Brain microvascular endothelial cell (primary cell): ENCODE measurements around the gene RRAS.

Experiments used
- DNase-seq: peaks from one replicate; pipeline ENCODE4 v3.0.0-alpha.2; 2020
- H3K27ac ChIP-seq: fragments of 250-450 bp; sonication (Bioruptor Pico); 2 replicates; pipeline ENCODE4 v1.5.1; 2020; ENCODE audit warnings: mild to moderate bottlenecking, moderate library complexity
- H3K27me3 ChIP-seq: fragments of 250-450 bp; sonication (Bioruptor Pico); replicated peaks from 2 replicates; pipeline ENCODE4 v1.5.1; 2020; ENCODE audit warnings: mild to moderate bottlenecking
- H3K36me3 ChIP-seq: fragments of 250-450 bp; sonication (Bioruptor Pico); replicated peaks from 2 replicates; pipeline ENCODE4 v1.5.1; 2020; ENCODE audit warnings: mild to moderate bottlenecking
- H3K4me3 ChIP-seq: 2 replicates; pipeline ENCODE4 v1.5.1; 2011; ENCODE audit warnings: low read depth, mild to moderate bottlenecking, control low read depth, low read length, moderate library complexity
- in situ Hi-C: cut with HindIII; loops from 2 replicates; pipeline ENCODE4 v1.10.0; 2017; ENCODE audit warnings: low sequenced_read_pairs, low pct_ligation_motif_present
- TF ChIP-seq, protein P1 (sequence below): IDR thresholded peaks from 2 replicates; pipeline ENCODE4 v1.5.1; 2011; ENCODE audit warnings: low read depth, mild to moderate bottlenecking, moderate library complexity, low read length, control low read depth, inconsistent platforms; ENCODE audit errors: missing control alignments

Gene RRAS

DNA sequence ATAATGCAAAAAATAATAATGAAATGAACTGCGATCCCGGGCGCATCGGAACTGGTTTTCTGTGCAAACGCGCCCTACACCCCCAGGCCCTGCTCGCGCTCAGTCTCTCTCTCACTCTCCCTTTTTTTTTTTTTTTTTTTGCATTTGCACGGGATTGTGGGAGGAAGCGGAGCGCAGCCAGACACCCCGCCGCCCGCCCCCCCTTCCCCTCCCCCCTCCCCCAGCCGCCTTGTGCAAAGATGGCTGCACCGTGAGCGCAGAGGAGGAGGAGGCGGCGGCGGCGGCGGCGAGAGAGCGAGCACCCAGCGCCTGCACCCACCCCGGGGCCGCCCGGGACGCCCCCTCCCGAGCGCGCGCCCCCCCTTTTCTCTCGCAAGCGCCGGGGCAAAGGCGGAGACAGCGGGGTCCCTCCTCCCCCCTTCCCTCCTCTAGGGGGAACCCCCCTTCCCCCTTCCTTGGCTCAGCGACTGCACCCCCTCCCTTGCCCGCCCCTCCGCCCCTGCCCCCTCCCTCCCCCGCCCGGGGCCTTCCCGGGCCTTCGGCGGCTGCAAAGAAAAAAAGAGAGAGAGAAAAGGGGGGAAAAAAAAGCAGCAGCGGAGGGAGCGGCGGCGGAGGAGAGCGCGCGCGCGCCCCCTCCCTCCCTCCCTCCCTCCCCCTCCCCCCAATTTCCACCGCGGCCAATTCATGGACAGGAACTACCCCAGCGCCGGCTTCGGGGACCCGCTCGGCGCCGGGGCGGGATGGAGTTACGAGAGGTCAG is 48.8 kb downstream of the RRAS start, which contains the start of gene PRR12:
Gene PRR12, plus strand, starts transcription at position 212 of the 760 bp plus-strand sequence. Its CDS starts 473 bp downstream, at position 685.
- Histone ChIP-seq H3K36me3 (peaks cover 22% of the 10 kb centered on the region), H3K27me3 (no peaks in the 10 kb centered on the region), H3K4me3 (peak within 1 kb of the TSS; percentile 85), H3K27ac (peak within 1 kb of the TSS; percentile 70)
- TF ChIP-seq, protein P1, sequence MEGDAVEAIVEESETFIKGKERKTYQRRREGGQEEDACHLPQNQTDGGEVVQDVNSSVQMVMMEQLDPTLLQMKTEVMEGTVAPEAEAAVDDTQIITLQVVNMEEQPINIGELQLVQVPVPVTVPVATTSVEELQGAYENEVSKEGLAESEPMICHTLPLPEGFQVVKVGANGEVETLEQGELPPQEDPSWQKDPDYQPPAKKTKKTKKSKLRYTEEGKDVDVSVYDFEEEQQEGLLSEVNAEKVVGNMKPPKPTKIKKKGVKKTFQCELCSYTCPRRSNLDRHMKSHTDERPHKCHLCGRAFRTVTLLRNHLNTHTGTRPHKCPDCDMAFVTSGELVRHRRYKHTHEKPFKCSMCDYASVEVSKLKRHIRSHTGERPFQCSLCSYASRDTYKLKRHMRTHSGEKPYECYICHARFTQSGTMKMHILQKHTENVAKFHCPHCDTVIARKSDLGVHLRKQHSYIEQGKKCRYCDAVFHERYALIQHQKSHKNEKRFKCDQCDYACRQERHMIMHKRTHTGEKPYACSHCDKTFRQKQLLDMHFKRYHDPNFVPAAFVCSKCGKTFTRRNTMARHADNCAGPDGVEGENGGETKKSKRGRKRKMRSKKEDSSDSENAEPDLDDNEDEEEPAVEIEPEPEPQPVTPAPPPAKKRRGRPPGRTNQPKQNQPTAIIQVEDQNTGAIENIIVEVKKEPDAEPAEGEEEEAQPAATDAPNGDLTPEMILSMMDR: no peak
- in situ Hi-C loops: no loop called here
- peak; percentile 39 for DNase-seq

DNA sequence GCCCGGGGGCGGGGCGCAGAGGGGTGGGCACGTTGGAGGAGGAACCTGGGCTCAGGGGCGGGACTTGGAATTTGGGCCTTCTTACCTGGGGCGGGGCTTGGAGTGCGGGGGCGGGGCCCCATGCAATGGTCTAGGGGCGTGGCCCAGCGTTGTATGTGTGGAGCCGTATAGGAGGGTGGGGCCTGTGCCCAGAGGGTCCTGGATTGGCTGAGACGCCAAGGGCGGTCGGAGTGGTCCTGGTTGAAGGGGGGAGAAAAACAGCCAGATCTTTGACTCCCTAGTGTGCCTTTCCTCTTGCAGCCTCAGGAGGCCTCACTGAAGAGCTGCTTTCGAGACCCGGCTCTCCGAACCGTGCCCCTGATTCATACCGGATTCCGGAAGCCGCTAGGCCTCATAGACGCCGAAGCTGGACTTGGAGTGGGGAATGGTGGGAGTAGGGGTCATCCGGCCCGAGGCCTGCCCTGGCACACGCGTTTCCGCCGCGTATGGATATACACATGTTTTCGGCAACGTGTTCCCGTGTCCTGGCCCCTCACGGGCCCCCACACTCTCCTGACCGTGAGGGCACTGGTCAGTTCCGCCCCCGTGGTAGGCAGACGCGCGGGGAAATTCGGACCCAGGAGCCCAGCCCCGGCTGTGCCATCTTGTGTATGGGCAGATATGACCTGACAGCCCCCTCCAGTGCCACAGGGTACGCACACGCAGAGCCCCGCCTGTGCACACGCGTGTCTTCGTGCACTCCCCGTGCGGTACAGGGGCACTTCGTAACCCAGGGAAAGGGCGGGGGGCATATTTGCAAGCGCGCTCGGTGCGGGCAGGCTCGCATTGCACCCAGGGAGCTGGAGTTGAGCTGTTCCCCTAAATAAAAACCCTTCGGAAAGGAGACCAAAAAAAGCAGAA is 49.6 kb downstream of the RRAS start:
- peak overlapping the region; percentile 85 for H3K4me3 ChIP-seq
- no peaks in the 10 kb centered on the region for H3K27me3 ChIP-seq
- TF ChIP-seq, protein P1: peak; percentile 29
- DNase-seq: peak; percentile 97
- H3K36me3 ChIP-seq: peaks cover 15% of the 10 kb centered on the region
- in situ Hi-C loops: no loop called here
- H3K27ac ChIP-seq: peak overlapping the region; percentile 70

DNA sequence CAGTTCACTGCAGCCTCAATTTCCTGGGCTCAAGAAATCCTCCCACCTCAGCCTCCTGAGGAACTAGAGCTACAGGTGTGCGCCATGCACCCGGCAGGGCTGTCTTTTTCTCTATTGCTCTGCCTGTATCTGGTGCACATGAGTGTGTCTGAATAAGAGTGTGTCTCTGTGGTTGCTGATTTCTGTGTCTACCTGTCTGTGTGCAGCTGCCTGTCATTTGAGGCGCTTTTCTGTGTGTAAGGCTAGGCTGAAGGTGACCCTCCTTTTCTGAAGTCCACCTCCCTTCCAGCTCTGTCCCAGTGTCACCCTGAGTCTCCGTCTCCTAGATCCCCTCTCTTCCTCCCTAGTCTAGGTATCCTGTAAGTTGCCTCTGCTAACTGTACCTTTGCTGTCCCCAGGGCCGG is 50.4 kb downstream of the RRAS start:
- no peaks in the 10 kb centered on the region for H3K27me3 ChIP-seq
- TF ChIP-seq, protein P1: no peak
- H3K4me3 ChIP-seq: no peak overlapping the region
- no peak overlapping the region for H3K27ac ChIP-seq
- H3K36me3 ChIP-seq: peaks cover 11% of the 10 kb centered on the region
- no peak for DNase-seq
- in situ Hi-C loops: no loop called here

DNA sequence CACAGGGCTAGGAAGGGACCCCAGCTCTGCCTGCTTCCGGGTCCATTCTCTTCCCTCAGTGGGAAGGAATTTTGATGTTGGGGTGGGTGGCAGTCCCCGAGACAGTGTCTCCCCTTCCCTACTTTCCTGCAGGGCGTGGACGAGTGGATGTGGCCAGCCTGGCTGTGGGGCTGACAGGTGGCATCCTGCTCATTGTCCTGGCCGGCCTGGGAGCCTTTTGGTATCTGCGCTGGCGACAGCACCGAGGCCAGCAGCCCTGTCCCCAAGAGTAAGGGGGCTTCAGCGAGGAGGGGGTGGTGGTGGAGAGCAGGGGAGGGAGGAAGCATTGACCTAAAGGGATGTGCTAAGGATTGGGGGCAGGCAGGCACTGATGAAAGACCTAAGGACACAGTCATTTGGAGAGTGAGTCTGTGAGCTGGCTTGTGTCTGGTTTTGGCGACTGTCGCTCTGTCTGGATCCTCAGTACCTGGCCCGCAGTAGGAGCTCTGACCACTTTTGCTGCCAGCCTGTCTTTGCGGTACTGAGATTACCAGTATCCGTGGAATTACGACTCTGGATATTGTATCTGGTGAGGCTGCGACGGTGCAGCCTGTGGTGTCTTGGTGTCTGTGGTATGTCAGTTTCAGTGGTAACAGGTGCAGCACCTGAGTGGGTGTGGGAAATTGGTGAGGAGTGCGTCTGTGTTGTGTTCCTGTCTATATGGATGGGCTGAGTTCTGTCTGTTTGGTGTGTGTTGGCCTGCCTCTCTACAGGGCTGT is 51.4 kb downstream of the RRAS start:
- no peak for DNase-seq
- TF ChIP-seq, protein P1: no peak
- in situ Hi-C loops: no loop called here

DNA sequence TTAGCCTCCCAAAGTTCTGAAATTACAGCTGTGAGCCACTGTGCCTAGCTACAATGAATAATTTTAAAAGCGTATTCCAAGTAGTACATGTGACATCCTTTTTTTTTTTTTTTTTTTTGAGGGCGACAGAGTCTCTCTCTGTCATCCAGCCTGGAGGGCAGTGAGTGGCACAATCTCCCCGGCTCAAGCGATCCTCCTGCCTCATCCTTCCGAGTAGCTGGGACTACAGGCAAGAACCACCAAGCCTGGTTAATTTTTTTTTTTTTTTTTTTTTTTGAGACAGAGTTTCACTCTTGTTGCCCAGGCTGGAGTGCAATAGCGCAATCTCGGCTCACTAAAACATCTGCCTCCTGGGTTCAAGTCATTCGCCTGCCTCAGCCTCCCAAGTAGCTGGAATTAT is 52.7 kb downstream of the RRAS start:
- Histone ChIP-seq H3K4me3 (no peak overlapping the region), H3K27ac (no peak overlapping the region), H3K36me3 (no peaks in the 10 kb centered on the region), H3K27me3 (no peaks in the 10 kb centered on the region)
- in situ Hi-C loops: no loop called here
- no peak for DNase-seq
- TF ChIP-seq, protein P1: no peak

More for the DNA sequence above, 51.4 kb downstream of the RRAS start:
- H3K4me3 ChIP-seq: no peak overlapping the region
- H3K27ac ChIP-seq: no peak overlapping the region
- H3K27me3 ChIP-seq: no peaks in the 10 kb centered on the region
- peaks cover 1% of the 10 kb centered on the region for H3K36me3 ChIP-seq
